ENCODE data around the gene TMEM116. TPM values are rescaled to one million over a fixed set of nuclear protein-coding genes. Genes with fewer than 3 reads are reported as not detected.

TMEM116 gene
- total and polyA plus RNA-seq, 5 experiments from 2014 or later: 12.0 to 30.9 (median 15.6) TPM

GRCh38 chr12:111932241-111932640, 80.7 kb downstream of the TMEM116 start:
- Mint-ChIP-seq H3K4me3 (no peak overlapping the region), H3K9me3 (no peaks in the 10 kb centered on the region), H3K27me3 (no peaks in the 10 kb centered on the region), H3K4me1 (no peaks in the 10 kb centered on the region), H3K27ac (no peak overlapping the region), H3K36me3 (peaks cover 4 to 47% (median 12%) of the 10 kb centered on the region in 3 donors)
- ATAC-seq: no peak
- POLR2A ChIA-PET: no interaction called here
- no peak for DNase-seq

GRCh38 chr12:111927346-111927745, 85.6 kb downstream of the TMEM116 start:
- no peak overlapping the region for H3K4me3 Mint-ChIP-seq
- peaks cover 0 to 19% (median 8%) of the 10 kb centered on the region in 3 donors for H3K36me3 Mint-ChIP-seq
- DNase-seq (no peak), ATAC-seq (no peak)
- no peaks in the 10 kb centered on the region for H3K9me3 Mint-ChIP-seq
- no peak overlapping the region for H3K27ac Mint-ChIP-seq
- POLR2A ChIA-PET: no interaction called here
- H3K27me3 Mint-ChIP-seq: no peaks in the 10 kb centered on the region
- H3K4me1 Mint-ChIP-seq: no peaks in the 10 kb centered on the region

- Mint-ChIP-seq H3K27me3 (no peaks in the 10 kb centered on the region), H3K36me3 (peaks cover 0 to 12% (median 6%) of the 10 kb centered on the region in 3 donors), H3K4me1 (no peaks in the 10 kb centered on the region), H3K4me3 (no peak overlapping the region), H3K27ac (no peak overlapping the region), H3K9me3 (no peaks in the 10 kb centered on the region)
- POLR2A ChIA-PET: no interaction called here
- DNase-seq (no peak), ATAC-seq (no peak)
These were observed 86.3 kb downstream of the TMEM116 start for GRCh38 chr12:111926631-111927030.

- peak overlapping the region in 1 of 10 donors; percentile 20 for H3K27ac Mint-ChIP-seq
These were observed 87.8 kb downstream of the TMEM116 start for GRCh38 chr12:111925171-111925570.

GRCh38 chr12:111907740-111908139, 105.2 kb downstream of the TMEM116 start:
- peaks cover 6 to 33% (median 10%) of the 10 kb centered on the region in 9 donors for H3K9me3 Mint-ChIP-seq
- H3K27ac Mint-ChIP-seq: no peak overlapping the region
- ATAC-seq: no peak
- H3K36me3 Mint-ChIP-seq: peaks cover 16 to 23% (median 21%) of the 10 kb centered on the region in 3 donors
- POLR2A ChIA-PET: no interaction called here
- no peaks in the 10 kb centered on the region for H3K27me3 Mint-ChIP-seq
- H3K4me3 Mint-ChIP-seq: no peak overlapping the region
- H3K4me1 Mint-ChIP-seq: peaks cover 0 to 4% (median under 1%) of the 10 kb centered on the region in 4 donors
- DNase-seq: no peak

More at GRCh38 chr12:111925171-111925570, 87.8 kb downstream of the TMEM116 start:
- Mint-ChIP-seq H3K27me3 (no peaks in the 10 kb centered on the region), H3K36me3 (peaks cover 0 to 3% (median 0%) of the 10 kb centered on the region in 3 donors), H3K4me3 (no peak overlapping the region), H3K4me1 (no peaks in the 10 kb centered on the region), H3K9me3 (no peaks in the 10 kb centered on the region)
- ATAC-seq (no peak), DNase-seq (no peak)
- POLR2A ChIA-PET: interaction anchor here (0.7 kb wide), 1 partner anchor 375 kb away, joined by 4 read pairs; no protein-coding TSS in a partner anchor

GRCh38 chr12:111905502-111905901, 107.5 kb downstream of the TMEM116 start:
- Mint-ChIP-seq H3K4me3 (no peak overlapping the region), H3K36me3 (peaks cover 18 to 21% (median 21%) of the 10 kb centered on the region in 3 donors), H3K27me3 (no peaks in the 10 kb centered on the region), H3K4me1 (peaks cover 0 to 5% (median under 1%) of the 10 kb centered on the region in 4 donors), H3K27ac (no peak overlapping the region), H3K9me3 (peaks cover 4 to 31% (median 10%) of the 10 kb centered on the region in 9 donors)
- DNase-seq (no peak), ATAC-seq (no peak)
- POLR2A ChIA-PET: no interaction called here

GRCh38 chr12:111904446-111904975, 108.5 kb downstream of the TMEM116 start:
- no peaks in the 10 kb centered on the region for H3K27me3 Mint-ChIP-seq
- peaks cover 0 to 5% (median under 1%) of the 10 kb centered on the region in 4 donors for H3K4me1 Mint-ChIP-seq
- H3K27ac Mint-ChIP-seq: no peak overlapping the region
- ATAC-seq (no peak), DNase-seq (no peak)
- POLR2A ChIA-PET: interaction anchor here (0.5 to 0.7 kb wide), 2 partner anchors 9 to 110 kb away, joined by 3 to 5 read pairs; no protein-coding TSS in a partner anchor
- H3K9me3 Mint-ChIP-seq: peaks cover 3 to 26% (median 10%) of the 10 kb centered on the region in 9 donors
- peaks cover 16 to 21% (median 20%) of the 10 kb centered on the region in 3 donors for H3K36me3 Mint-ChIP-seq
- H3K4me3 Mint-ChIP-seq: no peak overlapping the region

GRCh38 chr12:111901182-111901581, 111.8 kb downstream of the TMEM116 start:
- Mint-ChIP-seq H3K36me3 (peaks cover 3 to 32% (median 13%) of the 10 kb centered on the region in 3 donors), H3K9me3 (peaks cover 0 to 7% (median 5%) of the 10 kb centered on the region in 9 donors), H3K4me1 (peaks cover 0 to 3% (median 0%) of the 10 kb centered on the region in 4 donors), H3K27ac (peak overlapping the region in 1 of 10 donors; percentile 67), H3K27me3 (no peaks in the 10 kb centered on the region), H3K4me3 (no peak overlapping the region)
- no peak for ATAC-seq
- DNase-seq: no peak
- POLR2A ChIA-PET: no interaction called here

GRCh38 chr12:111894556-111894955, 118.4 kb downstream of the TMEM116 start:
- ATAC-seq (no peak), DNase-seq (no peak)
- no peaks in the 10 kb centered on the region for H3K27me3 Mint-ChIP-seq
- H3K9me3 Mint-ChIP-seq: no peaks in the 10 kb centered on the region
- H3K4me3 Mint-ChIP-seq: no peak overlapping the region
- peaks cover 0 to 75% (median 23%) of the 10 kb centered on the region in 3 donors for H3K36me3 Mint-ChIP-seq
- peaks cover 0 to 2% (median 0%) of the 10 kb centered on the region in 4 donors for H3K4me1 Mint-ChIP-seq
- POLR2A ChIA-PET: no interaction called here
- peak overlapping the region in 2 of 10 donors; percentile 33 to 72 for H3K27ac Mint-ChIP-seq

GRCh38 chr12:111893287-111893686, 119.7 kb downstream of the TMEM116 start:
- Mint-ChIP-seq H3K9me3 (no peaks in the 10 kb centered on the region), H3K4me3 (no peak overlapping the region), H3K4me1 (peaks cover 0 to 2% (median 0%) of the 10 kb centered on the region in 4 donors), H3K27ac (no peak overlapping the region), H3K27me3 (no peaks in the 10 kb centered on the region), H3K36me3 (peaks cover 0 to 80% (median 26%) of the 10 kb centered on the region in 3 donors)
- DNase-seq: no peak
- POLR2A ChIA-PET: interaction anchor here (0.7 kb wide), 1 partner anchor 157 kb away, joined by 3 read pairs; no protein-coding TSS in a partner anchor
- no peak for ATAC-seq

GRCh38 chr12:111887926-111888745, 124.8 kb downstream of the TMEM116 start:
- H3K27me3 Mint-ChIP-seq: no peaks in the 10 kb centered on the region
- H3K4me3 Mint-ChIP-seq: no peak overlapping the region
- no peaks in the 10 kb centered on the region for H3K9me3 Mint-ChIP-seq
- ATAC-seq: no peak
- no peak for DNase-seq
- POLR2A ChIA-PET: no interaction called here
- H3K4me1 Mint-ChIP-seq: peaks cover 0 to 3% (median under 1%) of the 10 kb centered on the region in 4 donors
- peak overlapping the region in 4 of 10 donors; percentile 9 to 72 (median 34) for H3K27ac Mint-ChIP-seq
- H3K36me3 Mint-ChIP-seq: peaks cover 3 to 93% (median 36%) of the 10 kb centered on the region in 3 donors

- H3K36me3 Mint-ChIP-seq: peaks cover 3 to 93% (median 33%) of the 10 kb centered on the region in 3 donors
- H3K27me3 Mint-ChIP-seq: no peaks in the 10 kb centered on the region
- no peak overlapping the region for H3K4me3 Mint-ChIP-seq
- H3K9me3 Mint-ChIP-seq: no peaks in the 10 kb centered on the region
- POLR2A ChIA-PET: interaction anchor here (0.6 kb wide), 1 partner anchor 508 kb away, joined by 3 read pairs; no protein-coding TSS in a partner anchor
- H3K27ac Mint-ChIP-seq: peak overlapping the region in 5 of 10 donors; percentile 1 to 58 (median 12)
- peaks cover 0 to 3% (median under 1%) of the 10 kb centered on the region in 4 donors for H3K4me1 Mint-ChIP-seq
- DNase-seq (no peak), ATAC-seq (no peak)
These were observed 126.1 kb downstream of the TMEM116 start for GRCh38 chr12:111886662-111887545.
